ENCODE results near the gene TXNRD1.
A peak's percentile ranks its signal among the peaks of the same experiment; 100 is the strongest.
"Not testable (repeated sequence)": the region's sequence is repeated elsewhere in the genome, so short reads cannot be mapped to it uniquely, and the experiment has no call there.

TXNRD1 gene

DNA sequence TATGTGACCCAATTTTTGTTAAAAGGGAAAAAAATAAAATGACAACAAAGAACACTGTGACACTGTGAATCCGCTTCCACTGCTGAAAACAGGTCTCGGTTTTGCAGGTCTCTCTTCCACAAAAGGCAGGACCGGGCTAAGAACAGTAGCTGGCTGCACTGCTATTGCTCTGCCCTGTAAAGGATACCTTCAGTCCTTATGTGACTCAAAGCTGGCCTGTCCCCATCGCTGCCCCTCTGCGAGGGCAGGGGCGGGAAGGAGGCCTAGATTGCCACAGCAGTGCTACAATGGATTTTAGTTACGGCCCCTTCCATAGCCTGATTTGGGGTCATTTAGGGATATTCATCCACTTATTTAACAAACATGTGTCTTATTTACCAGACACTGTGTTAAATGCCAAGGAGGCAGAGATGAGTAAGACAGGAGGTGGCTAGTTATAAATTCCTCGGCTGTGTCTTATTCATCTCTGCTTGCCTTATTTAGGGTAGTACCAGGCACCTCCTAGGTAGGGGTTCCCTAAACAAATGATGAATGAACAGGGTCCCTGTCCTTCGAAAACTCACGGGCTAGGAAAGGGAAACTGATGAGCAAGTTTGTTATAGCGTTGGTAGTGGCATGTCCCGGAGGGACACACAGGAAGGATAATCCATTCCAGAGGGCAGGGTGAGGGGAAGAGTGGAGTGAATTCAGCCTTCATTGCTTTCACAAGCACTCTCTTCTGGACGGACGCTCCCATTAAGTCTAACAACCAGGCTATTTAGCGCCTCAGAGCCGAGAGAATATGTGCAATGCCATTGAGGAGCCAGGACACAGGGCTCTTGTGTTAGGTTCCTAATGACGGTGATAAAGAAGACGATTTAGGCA is 161.3 kb downstream of the TXNRD1 start:
- DNase-seq: no peak

DNA sequence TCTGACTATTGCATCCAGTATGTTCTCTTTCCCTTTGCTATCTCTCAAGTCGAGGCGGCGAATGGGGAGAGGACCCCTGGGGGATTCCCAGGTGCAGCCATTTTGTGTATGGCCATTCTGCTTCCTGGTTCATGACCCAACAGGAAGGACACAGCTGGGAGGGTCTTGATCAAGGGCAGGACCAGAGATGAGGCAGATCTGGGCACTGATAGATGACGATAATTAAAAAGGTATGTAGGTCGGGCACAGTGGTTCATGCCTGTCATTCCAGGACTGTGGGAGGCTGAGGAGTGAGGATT is 161.9 kb downstream of the TXNRD1 start:
- no peak for DNase-seq

DNA sequence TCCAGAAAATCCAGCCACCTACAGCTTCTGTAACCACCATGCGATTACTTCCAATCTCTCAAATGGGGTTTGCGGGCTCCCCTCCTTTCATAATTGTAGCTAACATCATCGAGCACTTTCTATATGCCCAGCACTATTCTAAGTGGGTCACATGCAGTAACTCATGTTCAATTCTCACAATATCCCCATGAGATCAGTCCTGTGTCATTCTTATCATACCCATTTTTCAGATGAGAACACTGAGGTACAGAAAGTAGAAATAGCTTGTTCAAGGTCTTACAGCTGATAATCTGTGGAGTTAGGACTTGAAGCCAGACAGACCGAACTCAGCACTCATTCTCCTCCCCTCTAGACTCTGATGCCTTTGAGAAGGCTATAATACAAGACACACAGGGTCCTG is 162.8 kb downstream of the TXNRD1 start:
- DNase-seq: no peak

DNA sequence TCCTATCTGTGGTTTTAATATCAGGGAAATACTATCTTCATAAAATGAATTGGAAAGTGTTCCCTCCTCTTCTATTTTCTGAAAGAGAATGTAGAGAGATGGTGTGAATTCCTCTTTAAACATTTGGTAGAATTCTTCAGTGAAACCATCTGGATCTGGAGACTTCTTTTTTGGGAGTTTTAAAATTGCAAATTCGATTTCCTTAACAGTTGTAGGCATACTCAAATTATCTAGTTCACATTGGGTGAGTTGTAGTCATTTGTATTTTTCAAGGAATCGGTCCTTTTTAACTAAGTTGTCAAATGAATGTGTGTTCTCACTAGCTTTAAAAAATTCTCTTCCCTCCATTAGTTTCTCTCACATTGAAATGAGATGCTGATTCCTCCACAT is 165.8 kb downstream of the TXNRD1 start:
- no peak for DNase-seq

DNA sequence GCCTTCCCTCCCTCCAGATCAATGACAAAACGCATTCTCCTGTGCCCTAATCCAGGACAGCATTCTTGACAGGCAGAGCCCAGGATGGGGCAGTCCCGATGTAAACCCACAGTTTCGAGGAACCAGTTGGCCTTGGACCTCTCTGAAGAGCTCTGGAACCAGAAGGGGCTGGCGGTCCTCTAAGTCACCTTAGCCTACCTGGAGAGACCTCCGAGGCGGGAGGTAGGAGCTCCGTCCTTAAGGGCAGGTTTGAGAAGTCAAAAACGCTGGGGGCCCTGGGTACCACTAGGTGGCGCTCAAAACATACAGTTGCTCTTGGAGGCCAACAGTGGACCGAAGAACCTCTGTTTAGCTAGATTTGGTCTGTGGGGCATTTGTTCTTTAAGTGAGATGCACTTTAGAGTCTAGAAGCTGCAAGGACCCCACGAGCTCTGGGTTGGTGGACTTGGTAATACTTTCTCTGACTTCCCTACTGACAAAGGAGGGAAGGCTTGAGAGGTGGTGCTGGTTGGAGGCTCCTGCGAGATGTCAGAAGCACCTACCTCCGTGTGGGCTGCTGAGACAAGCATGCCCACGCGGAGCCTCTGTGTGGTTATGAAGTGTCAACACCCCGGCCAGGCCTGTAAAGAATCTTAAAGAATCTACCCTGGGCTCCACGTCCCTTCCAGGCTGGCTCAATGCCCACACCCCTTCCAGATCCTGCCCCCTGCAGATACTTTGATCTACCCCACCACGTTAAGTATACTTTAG is 166.3 kb downstream of the TXNRD1 start:
- DNase-seq: peak; percentile 92

DNA sequence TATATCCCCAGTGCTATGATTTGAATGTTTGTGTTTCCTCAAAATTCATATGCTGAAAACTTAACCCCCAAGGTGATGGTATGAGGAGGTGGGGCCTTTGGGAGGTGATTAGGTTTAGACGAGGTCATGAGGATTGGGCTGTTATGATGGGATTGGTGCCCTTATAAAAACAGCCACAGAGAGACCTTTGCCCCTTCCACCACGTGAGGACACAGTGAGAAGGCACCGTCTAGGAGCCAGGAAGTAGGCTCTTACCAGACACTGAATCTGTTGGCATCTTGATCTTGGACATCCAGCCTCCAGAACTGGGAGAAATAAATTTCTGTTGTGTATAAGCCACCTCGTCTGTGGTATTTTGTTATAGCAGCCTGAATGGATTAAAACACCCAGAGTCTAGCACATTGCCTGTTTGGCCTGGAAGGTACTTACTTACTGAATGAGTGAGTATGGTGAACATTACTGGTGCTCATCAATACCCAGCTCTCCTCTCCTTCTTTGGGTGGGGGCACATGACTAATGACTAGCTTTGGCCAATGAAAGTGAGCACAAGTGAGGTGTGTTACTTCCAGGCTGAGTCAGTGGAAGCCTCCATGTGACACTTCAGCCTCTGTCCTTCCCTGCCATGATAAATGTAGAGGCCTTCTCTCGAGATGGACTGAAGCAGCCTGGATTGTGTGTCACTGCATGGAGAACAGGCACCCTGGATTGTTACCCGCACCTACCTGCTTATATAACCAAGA is 168.7 kb downstream of the TXNRD1 start:
- DNase-seq: no peak

DNA sequence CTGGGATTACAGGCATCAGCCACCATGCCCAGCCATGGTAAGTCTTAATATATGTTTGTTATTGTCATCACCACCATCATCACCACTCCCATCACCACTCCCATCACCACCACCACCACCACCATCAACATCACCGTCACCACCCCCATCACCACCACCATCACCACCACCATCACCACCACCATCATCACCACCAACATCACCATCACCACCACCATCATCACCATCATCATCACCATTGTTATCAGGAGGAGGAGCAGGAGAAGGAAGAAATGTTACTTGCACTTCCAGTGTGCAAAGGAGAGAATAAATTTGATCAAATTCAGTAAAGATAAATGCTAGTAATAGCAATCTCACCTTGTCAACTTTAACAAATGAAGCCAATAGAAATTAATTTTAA is 169.9 kb downstream of the TXNRD1 start:
- no peak for DNase-seq

DNA sequence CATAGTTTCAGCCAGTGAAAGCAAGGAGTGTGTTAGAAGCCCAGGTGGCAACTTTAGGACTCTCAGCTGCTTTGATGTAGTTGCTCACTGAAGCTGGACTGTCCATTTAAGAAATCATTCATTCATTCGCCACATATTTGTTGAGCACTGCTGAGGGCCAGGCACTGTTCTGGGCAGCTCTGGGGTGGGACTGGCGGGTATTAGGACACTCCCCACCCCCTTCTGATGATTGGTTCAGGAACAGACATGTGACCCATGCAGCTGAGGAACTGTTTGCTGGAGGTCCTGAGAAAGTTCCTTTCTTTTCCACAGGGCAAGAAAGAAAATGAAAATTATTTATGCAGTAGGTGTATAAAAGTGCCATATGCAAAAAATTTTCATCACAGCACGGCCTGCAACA is 170.9 kb downstream of the TXNRD1 start:
- DNase-seq: no peak

DNA sequence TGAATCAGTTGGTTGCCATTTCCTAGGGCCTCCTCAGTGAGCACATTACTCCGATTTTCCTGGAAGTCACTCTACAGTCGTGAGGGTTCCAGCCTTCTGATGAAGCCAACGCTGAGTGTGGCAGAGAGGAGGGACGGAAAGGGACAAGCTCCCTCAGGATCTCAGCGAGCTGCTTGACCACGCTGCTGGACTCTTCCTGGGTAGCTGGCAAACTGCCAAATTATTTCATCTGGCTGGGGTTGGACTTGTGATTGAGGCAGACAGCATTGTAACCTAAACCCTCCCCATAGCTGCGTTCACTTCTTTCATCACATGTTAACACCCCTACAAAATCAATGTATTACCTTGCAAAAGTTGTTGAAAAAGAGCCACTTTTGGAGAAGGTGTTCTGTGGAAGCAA is 171.6 kb downstream of the TXNRD1 start:
- no peak for DNase-seq

DNA sequence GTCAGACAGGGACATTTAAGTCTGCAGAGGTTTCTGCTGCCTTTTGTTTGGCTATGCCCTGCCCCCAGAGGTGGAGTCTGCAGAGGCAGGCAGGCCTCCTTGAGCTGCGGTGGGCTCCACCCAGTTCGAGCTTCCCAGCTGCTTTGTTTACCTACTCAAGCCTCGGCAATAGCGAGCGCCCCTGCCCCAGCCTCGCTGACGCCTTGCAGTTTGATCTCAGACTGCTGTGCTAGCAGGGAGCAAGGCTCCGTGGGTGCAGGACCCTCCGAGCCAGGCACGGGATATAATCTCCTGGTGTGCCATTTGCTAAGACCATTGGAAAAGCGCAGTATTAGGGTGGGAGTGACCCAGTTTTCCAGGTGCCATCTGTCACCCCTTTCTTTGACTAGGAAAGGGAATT is 178.5 kb downstream of the TXNRD1 start:
- not testable (repeated sequence) for DNase-seq

Measured in activated effector memory CD4-positive, alpha-beta T cell treated with anti-CD3 and anti-CD28 coated beads, Interleukin-2, amount 50 U/mL, for 16 hours (primary cell).